HEK293 (cell line): ENCODE measurements around the gene ECE1.
A peak's percentile ranks its signal among the peaks of the same experiment; 100 is the strongest.
"Not testable (repeated sequence)": the region's sequence is repeated elsewhere in the genome, so short reads cannot be mapped to it uniquely, and the experiment has no call there.

Experiments used
- CTCF ChIA-PET: fragments of 350-600 bp; formaldehyde crosslinking; extraction: SDS; loops from one replicate; lab custom pipeline; 2021; ENCODE audit warnings: antibody characterized with exemption; lab: Yijun Ruan, JAX
- POLR2A ChIA-PET: fragments of 300-600 bp; formaldehyde crosslinking; extraction: SDS; loops from one replicate; lab custom pipeline; 2020; ENCODE audit warnings: antibody characterized with exemption, inconsistent platforms; lab: Yijun Ruan, JAX
- H3K27ac ChIP-seq: fragments of 200-500 bp; sonication (Bioruptor generic); 2 replicates; pipeline ENCODE4 v1.5.1; 2014; ENCODE audit warnings: low read depth, low read length, control low read depth, inconsistent platforms; ENCODE audit errors: extremely low read depth
- H3K36me3 ChIP-seq, 2 experiments: fragments of 200-500 bp in 1 of 2; sonication (Bioruptor generic) in 1 of 2; 1 replicate in 1 of 2; 2 replicates in 1 of 2; pipeline ENCODE4 v1.5.1; 2014 to 2017; ENCODE audit warnings: inconsistent platforms in 2 of 2, low read length in 2 of 2; ENCODE audit not compliant: control insufficient read depth in 2 of 2, insufficient read depth in 1 of 2
- H3K4me1 ChIP-seq: fragments of 200-500 bp; sonication (Bioruptor generic); 2 replicates; pipeline ENCODE4 v1.5.1; 2014; ENCODE audit warnings: mild to moderate bottlenecking, low read length, inconsistent platforms; ENCODE audit not compliant: control insufficient read depth, insufficient read depth
- H3K4me3 ChIP-seq: 2 replicates; pipeline ENCODE4 v1.5.1; 2011; ENCODE audit warnings: low read depth, mild to moderate bottlenecking, control low read depth, low read length, moderate library complexity
- H3K9me3 ChIP-seq: fragments of 200-500 bp; sonication (Bioruptor generic); 2 replicates; pipeline ENCODE4 v1.5.1; 2014; ENCODE audit warnings: low read depth, low read length, inconsistent platforms; ENCODE audit not compliant: control insufficient read depth, insufficient read depth
- AEBP2 ChIP-seq: fragments of 450-650 bp; formaldehyde crosslinking; IDR thresholded peaks from 2 replicates; pipeline ENCODE4 v1.5.1; 2016; ENCODE audit warnings: missing biosample characterization, missing genetic modification characterization, borderline replicate concordance
- ATF2 ChIP-seq: fragments of 450-650 bp; formaldehyde crosslinking; IDR thresholded peaks from 2 replicates; pipeline ENCODE4 v1.5.1; 2016; ENCODE audit warnings: missing biosample characterization, missing genetic modification characterization, low read depth
- FEZF1 ChIP-seq: fragments of 450-650 bp; formaldehyde crosslinking; IDR thresholded peaks from 2 replicates; pipeline ENCODE4 v1.5.1; 2016; ENCODE audit warnings: missing biosample characterization, missing genetic modification characterization
- IKZF3 ChIP-seq: fragments of 450-650 bp; IDR thresholded peaks from 2 replicates; pipeline ENCODE4 v1.5.0; 2018; ENCODE audit warnings: missing biosample characterization, mild to moderate bottlenecking, missing genetic modification characterization, moderate library complexity
- KLF1 ChIP-seq: fragments of 450-650 bp; formaldehyde crosslinking; IDR thresholded peaks from 2 replicates; pipeline ENCODE4 v1.5.1; 2016; ENCODE audit warnings: missing biosample characterization, missing genetic modification characterization
- MEIS1 ChIP-seq: sonication (generic); formaldehyde crosslinking; IDR thresholded peaks from 2 replicates; pipeline ENCODE4 v1.8.1; 2022; ENCODE audit warnings: missing genetic modification reagents, mild to moderate bottlenecking, borderline replicate concordance
- REPIN1 ChIP-seq: fragments of 450-650 bp; formaldehyde crosslinking; IDR thresholded peaks from 2 replicates; pipeline ENCODE4 v1.5.1; 2017; ENCODE audit warnings: missing biosample characterization, missing genetic modification characterization, low read depth
- SP2 ChIP-seq: fragments of 450-650 bp; formaldehyde crosslinking; IDR thresholded peaks from 2 replicates; pipeline ENCODE4 v1.5.1; 2016; ENCODE audit warnings: missing biosample characterization, missing genetic modification characterization
- ZBTB48 ChIP-seq: fragments of 450-650 bp; formaldehyde crosslinking; IDR thresholded peaks from 2 replicates; pipeline ENCODE4 v1.5.1; 2016; ENCODE audit warnings: missing biosample characterization, missing genetic modification characterization
- ZNF138 ChIP-seq: fragments of 450-650 bp; formaldehyde crosslinking; IDR thresholded peaks from 2 replicates; pipeline ENCODE4 v1.5.1; 2016; ENCODE audit warnings: missing biosample characterization, missing genetic modification characterization, borderline replicate concordance
- ZNF18 ChIP-seq: fragments of 450-650 bp; formaldehyde crosslinking; IDR thresholded peaks from 2 replicates; pipeline ENCODE4 v1.5.1; 2016; ENCODE audit warnings: missing biosample characterization, missing genetic modification characterization
- ZNF19 ChIP-seq: fragments of 450-650 bp; formaldehyde crosslinking; IDR thresholded peaks from 2 replicates; pipeline ENCODE4; 2016; ENCODE audit warnings: missing biosample characterization, missing genetic modification characterization, low read depth
- ZNF280D ChIP-seq: fragments of 450-650 bp; formaldehyde crosslinking; IDR thresholded peaks from 2 replicates; pipeline ENCODE4 v1.5.1; 2016; ENCODE audit warnings: missing biosample characterization, missing genetic modification characterization
- ZNF324 ChIP-seq: fragments of 450-650 bp; formaldehyde crosslinking; IDR thresholded peaks from 2 replicates; pipeline ENCODE4 v1.5.1; 2016; ENCODE audit warnings: missing biosample characterization, missing genetic modification characterization
- ZNF394 ChIP-seq: fragments of 450-650 bp; formaldehyde crosslinking; IDR thresholded peaks from 2 replicates; pipeline ENCODE4 v1.5.1; 2016; ENCODE audit warnings: missing biosample characterization, missing genetic modification characterization, mild to moderate bottlenecking, moderate library complexity, borderline replicate concordance
- ZNF416 ChIP-seq: fragments of 450-650 bp; formaldehyde crosslinking; IDR thresholded peaks from 2 replicates; pipeline ENCODE4 v1.5.1; 2016; ENCODE audit warnings: missing biosample characterization, missing genetic modification characterization
- ZNF585B ChIP-seq: fragments of 450-650 bp; formaldehyde crosslinking; IDR thresholded peaks from 2 replicates; pipeline ENCODE4 v1.5.1; 2016; ENCODE audit warnings: missing biosample characterization, missing genetic modification characterization
- ZNF629 ChIP-seq: fragments of 450-650 bp; formaldehyde crosslinking; IDR thresholded peaks from 2 replicates; pipeline ENCODE4 v1.5.1; 2017; ENCODE audit warnings: missing biosample characterization, missing genetic modification characterization
- ZNF660 ChIP-seq: fragments of 450-650 bp; IDR thresholded peaks from 2 replicates; pipeline ENCODE4 v1.5.1; 2018; ENCODE audit warnings: missing biosample characterization, mild to moderate bottlenecking, missing genetic modification characterization
- ZNF677 ChIP-seq: fragments of 450-650 bp; IDR thresholded peaks from 2 replicates; pipeline ENCODE4 v1.5.0; 2018; ENCODE audit warnings: missing biosample characterization, mild to moderate bottlenecking, missing genetic modification characterization, moderate library complexity
- ZNF704 ChIP-seq: fragments of 450-650 bp; formaldehyde crosslinking; IDR thresholded peaks from 2 replicates; pipeline ENCODE4 v1.5.1; 2016; ENCODE audit warnings: missing biosample characterization, missing genetic modification characterization
- ZNF747 ChIP-seq: fragments of 450-650 bp; formaldehyde crosslinking; IDR thresholded peaks from 2 replicates; pipeline ENCODE4 v1.5.1; 2016; ENCODE audit warnings: missing biosample characterization, missing genetic modification characterization
- ZNF843 ChIP-seq: fragments of 450-650 bp; formaldehyde crosslinking; IDR thresholded peaks from 2 replicates; pipeline ENCODE4 v1.5.1; 2016; ENCODE audit warnings: missing biosample characterization, missing genetic modification characterization

The ECE1 gene

GRCh38 chr1:21228224-21228623 lies 62.0 kb downstream of the ECE1 start:
- H3K27ac ChIP-seq, H3K4me3 ChIP-seq, H3K9me3 ChIP-seq, CTCF ChIA-PET, H3K4me1 ChIP-seq, POLR2A ChIA-PET: not testable (repeated sequence)
- peaks cover 0 to 55% of the 10 kb centered on the region in 2 experiments; a peak in 2 of 3 replicates for H3K36me3 ChIP-seq
- TF ChIP-seq ATF2 (tag by site-specific recombination) (0 out of 2 replicates have a peak, but pooled peaks have one; percentile 54), KLF1 (tag by site-specific recombination) (0 out of 2 replicates have a peak, but pooled peaks have one; percentile 2)

- H3K27ac ChIP-seq = no peak overlapping the region
- no peak for TF ChIP-seq FEZF1 (tag by site-specific recombination)
- TF ChIP-seq ZNF280D (tag by site-specific recombination) = no peak
- no peak for TF ChIP-seq ZNF138 (tag by site-specific recombination)
- TF ChIP-seq ZNF843 (tag by site-specific recombination) = no peak
- no peak for TF ChIP-seq ZNF660 (tag by site-specific recombination)
- no peak for TF ChIP-seq ZNF18 (tag by site-specific recombination)
- TF ChIP-seq ZNF629 = no peak
- no peak for TF ChIP-seq ZBTB48
- TF ChIP-seq ZNF747 = no peak
- TF ChIP-seq ZNF19 (tag by site-specific recombination) = no peak
- no peak overlapping the region for H3K4me3 ChIP-seq
- CTCF ChIA-PET = interaction anchor here (0.6 to 3.4 kb wide), 5 partner anchors 8 to 238 kb away, joined by 3 to 22 read pairs (median 6); no protein-coding TSS in a partner anchor
- POLR2A ChIA-PET = no interaction called here
- H3K4me1 ChIP-seq = no peaks in the 10 kb centered on the region
- H3K36me3 ChIP-seq = peaks cover 0 to 67% of the 10 kb centered on the region in 2 experiments; a peak in 2 of 3 replicates
- H3K9me3 ChIP-seq = no peaks in the 10 kb centered on the region
Measured at GRCh38 chr1:21225065-21225464, 65.2 kb downstream of the ECE1 start.

- ChIA-PET CTCF (interaction anchor here (0.6 to 1.4 kb wide), 7 partner anchors 9 to 148 kb away, joined by 3 to 6 read pairs (median 3); no protein-coding TSS in a partner anchor), POLR2A (no interaction called here)
- Histone ChIP-seq H3K9me3 (no peaks in the 10 kb centered on the region), H3K36me3 (peaks cover 0 to 61% of the 10 kb centered on the region in 2 experiments; a peak in 2 of 3 replicates), H3K4me3 (no peak overlapping the region), H3K4me1 (no peaks in the 10 kb centered on the region), H3K27ac (no peak overlapping the region)
- no peak for TF ChIP-seq IKZF3
- no peak for TF ChIP-seq REPIN1 (tag by site-specific recombination)
- TF ChIP-seq ZNF19 (tag by site-specific recombination) = no peak
- no peak for TF ChIP-seq AEBP2 (tag by site-specific recombination)
- TF ChIP-seq ZNF704 (tag by site-specific recombination) = no peak
- no peak for TF ChIP-seq ZNF324 (tag by site-specific recombination)
- no peak for TF ChIP-seq ZNF677 (tag by site-specific recombination)
- no peak for TF ChIP-seq ZNF585B (tag by site-specific recombination)
- no peak for TF ChIP-seq SP2 (tag by site-specific recombination)
- TF ChIP-seq MEIS1 (CRISPR knock-in tag) = no peak
- TF ChIP-seq ZNF416 (tag by site-specific recombination) = no peak
- TF ChIP-seq ZNF394 (tag by site-specific recombination) = no peak
- TF ChIP-seq ZNF660 (tag by site-specific recombination) = no peak
Measured at GRCh38 chr1:21220815-21221214, 69.4 kb downstream of the ECE1 start.
